Stomach (tissue), 9 donors: ENCODE results near the gene CCDC28B. TPM values are rescaled to one million over a fixed set of nuclear protein-coding genes. Genes with fewer than 3 reads are reported as not detected.
A peak's percentile ranks its signal among the peaks of the same experiment; 100 is the strongest.

Source experiments
- DNase-seq, 2 donors: peaks; one replicate each; pipeline versions ENCODE4 v3.0.0 to v3.0.0-alpha.2; 2013 to 2019
- H3K27ac ChIP-seq, 5 donors: fragments of 200-600 bp in 4 of 5; sonication (generic) in 4 of 5; one replicate each; pipeline ENCODE4 v1.5.1; 2013 to 2019; ENCODE audit warnings: mild to moderate bottlenecking in 1 of 5, moderate library complexity in 1 of 5
- H3K27me3 ChIP-seq, 3 donors: fragments of 200-600 bp; sonication (generic); one replicate each; pipeline ENCODE4 v1.5.1; 2017 to 2019; ENCODE audit warnings: mixed run types in 1 of 3
- H3K36me3 ChIP-seq, 4 donors: fragments of 200-600 bp; sonication (generic); 1 replicate in 3 of 4; 2 replicates in 1 of 4; pipeline ENCODE4 v1.5.1; 2016 to 2019
- H3K4me1 ChIP-seq, 4 donors: fragments of 200-600 bp; sonication (generic); one replicate each; pipeline ENCODE4 v1.5.1; 2016 to 2019
- H3K4me3 ChIP-seq, 4 donors: fragments of 200-600 bp; sonication (generic) in 3 of 4; one replicate each; pipeline ENCODE4 v1.5.1; 2016 to 2019; ENCODE audit warnings: mild to moderate bottlenecking in 1 of 4
- H3K9me3 ChIP-seq, 4 donors: fragments of 200-600 bp; sonication (generic); one replicate each; pipeline ENCODE4 v1.5.1; 2016 to 2019
- CTCF ChIP-seq, 7 experiments: fragments of 450-650 bp in 4 of 7; fragments of 200-600 bp in 3 of 7; sonication (generic) in 3 of 7; IDR thresholded peaks; one replicate each; pipeline ENCODE4 v1.5.1; 2016 to 2019; ENCODE audit warnings: antibody characterized with exemption in 7 of 7, control low read depth in 2 of 7, mild to moderate bottlenecking in 1 of 7
- EP300 ChIP-seq: sonication (generic); formaldehyde crosslinking; IDR thresholded peaks from one replicate; pipeline ENCODE4 v1.6.1; 2017; ENCODE audit warnings: antibody characterized with exemption
- POLR2A ChIP-seq, 4 donors: fragments of 450-650 bp; IDR thresholded peaks; one replicate each; pipeline ENCODE4 v1.6.1; 2016; ENCODE audit warnings: antibody characterized with exemption in 4 of 4, control low read depth in 2 of 4, mild to moderate bottlenecking in 1 of 4, moderate library complexity in 1 of 4
- POLR2AphosphoS5 ChIP-seq, 3 donors: sonication (generic); formaldehyde crosslinking; IDR thresholded peaks; one replicate each; pipeline ENCODE4 v1.6.1; 2016; ENCODE audit warnings: antibody characterized with exemption in 3 of 3
- WGBS, 5 donors: extraction: QIAGEN DNeasy Blood & Tissue Kit in 3 of 5; methylation state at CpG; one replicate each; pipeline versions ENCODE4 v1.1.5 to v1.1.7; 2013 to 2018; 5-methylcytosine and 5-hydroxymethylcytosine counted together
- intact Hi-C: fragments of 100-400 bp; cut with DNase I; formaldehyde crosslinking; loops from one replicate; pipeline ENCODE4 v1.15.1; 2023; ENCODE audit warnings: low total_unique reads
- polyA plus RNA-seq, 3 donors: library from polyadenylated mRNA; stranded (reverse); fragments of 200-250 nt; gene quantifications; one replicate each; pipeline ENCODE4 v1.2.3, GENCODE V29; 2013
- total RNA-seq, 5 donors: library from RNA; depleted of rRNA; stranded (reverse); fragments of >200 nt; gene quantifications; one replicate each; pipeline versions ENCODE4 v1.1.0 to v1.2.3, GENCODE V29; 2014 to 2016
- donor health status: healthy with polysubstance abuse.
- donor health status: Bipolar disorder and iron deficiency.
- donor health status: healthy.

Gene CCDC28B
- total and polyA plus RNA-seq, 8 donors, result 0.45 to 27.8 (median 9.7) TPM; not detected in 2

GRCh38 chr1:32247983-32248889, 47.8 kb downstream of the CCDC28B start:
- peak overlapping the region; percentile 15 to 78 (median 69) for H3K27ac ChIP-seq
- intact Hi-C loops, result no loop called here
- no peaks in the 10 kb centered on the region for H3K27me3 ChIP-seq
- peak; percentile 90 to 92 for DNase-seq
- peak overlapping the region in 3 of 4 donors; percentile 2 to 10 (median 10) for H3K4me3 ChIP-seq
- H3K9me3 ChIP-seq, result no peaks in the 10 kb centered on the region
- no peaks in the 10 kb centered on the region for H3K36me3 ChIP-seq
- peaks cover 12 to 43% (median 18%) of the 10 kb centered on the region in 4 donors for H3K4me1 ChIP-seq
- no peak for TF ChIP-seq EP300
- TF ChIP-seq POLR2AphosphoS5 (IDR thresholded peaks at IDR 0.05), result peak in 2 of 3 donors; percentile 24 to 49
- TF ChIP-seq CTCF (IDR thresholded peaks at IDR 0.05), result peak in 5 of 7 experiments; percentile 64 to 93 (median 88)
- no peak for TF ChIP-seq POLR2A (IDR thresholded peaks at IDR 0.05)
- 7 to 21% (median 9%) methylated on average over 7 to 31 of the region's 31 CpGs for WGBS, 5 donors

GRCh38 chr1:32249831-32250525, 49.6 kb downstream of the CCDC28B start:
- Histone ChIP-seq H3K27me3 (no peaks in the 10 kb centered on the region), H3K4me1 (peaks cover 12 to 43% (median 18%) of the 10 kb centered on the region in 4 donors), H3K36me3 (no peaks in the 10 kb centered on the region), H3K4me3 (no peak overlapping the region), H3K27ac (peak overlapping the region; percentile 2 to 85 (median 75)), H3K9me3 (no peaks in the 10 kb centered on the region)
- TF ChIP-seq CTCF (IDR thresholded peaks at IDR 0.05), result no peak
- TF ChIP-seq POLR2AphosphoS5 (IDR thresholded peaks at IDR 0.05), result no peak
- TF ChIP-seq POLR2A (IDR thresholded peaks at IDR 0.05), result no peak
- TF ChIP-seq EP300, result no peak
- WGBS, 5 donors, result 54 to 77% (median 64%) methylated on average over 9 of the region's 9 CpGs
- intact Hi-C loops, result no loop called here
- DNase-seq, result peak; percentile 52 to 84

- Histone ChIP-seq H3K4me1 (peaks cover 12 to 42% (median 18%) of the 10 kb centered on the region in 4 donors), H3K4me3 (peak within 1 kb of the TSS; percentile 19 to 31 (median 26)), H3K27me3 (no peaks in the 10 kb centered on the region), H3K27ac (peak within 1 kb of the TSS; percentile 50 to 85 (median 75)), H3K36me3 (no peaks in the 10 kb centered on the region), H3K9me3 (no peaks in the 10 kb centered on the region)
- TF ChIP-seq CTCF (IDR thresholded peaks at IDR 0.05), result no peak
- TF ChIP-seq POLR2A (IDR thresholded peaks at IDR 0.05), result peak in 1 of 4 donors; percentile 11
- TF ChIP-seq EP300, result no peak
- no peak for DNase-seq
- WGBS, 5 donors, result 73 to 88% (median 81%) methylated on average over 24 to 25 of the region's 25 CpGs
- intact Hi-C loops, result no loop called here
Measured at GRCh38 chr1:32250893-32251716, 50.7 kb downstream of the CCDC28B start, which contains the start of gene LCK. Gene LCK (plus strand): TSS chr1:32251265. CDS start chr1:32274330, 23,065 bp downstream.

Other genes starting within 250 kb of the CCDC28B start
- gene KHDRBS1, start 186.7 kb upstream of the CCDC28B start, total RNA-seq, result 10 to 100 TPM; 21.4 to 99.9 (median 76.9) TPM
- 10 to 100 TPM; 50.3 to 64.5 (median 53.6) TPM for gene KHDRBS1, start 186.7 kb upstream of the CCDC28B start, polyA plus RNA-seq
- 1 to 10 TPM in 4 of 5 donors, not detected in 1; 2.2 to 6.2 (median 3.4) TPM for gene TMEM39B, start 127.7 kb upstream of the CCDC28B start, total RNA-seq
- gene TMEM39B, start 127.7 kb upstream of the CCDC28B start, polyA plus RNA-seq, result 1 to 10 TPM; 4.7 to 9.7 (median 6.4) TPM
- 10 to 100 TPM; 14.6 to 38.0 (median 32.6) TPM for gene KPNA6, start 92.5 kb upstream of the CCDC28B start, total RNA-seq
- 10 to 100 TPM in 1 of 3 donors, 1 to 10 TPM in 2; 7.6 to 11.3 (median 8.5) TPM for gene KPNA6, start 92.5 kb upstream of the CCDC28B start, polyA plus RNA-seq
- gene TXLNA, start 20.9 kb upstream of the CCDC28B start, total RNA-seq, result 10 to 100 TPM; 20.6 to 48.1 (median 28.0) TPM
- gene TXLNA, start 20.9 kb upstream of the CCDC28B start, polyA plus RNA-seq, result 10 to 100 TPM in 2 of 3 donors, 1 to 10 TPM in 1; 9.8 to 18.4 (median 12.1) TPM
- gene IQCC, start 5.1 kb downstream of the CCDC28B start, total RNA-seq, result 1 to 10 TPM in 4 of 5 donors, not detected in 1; 2.3 to 5.5 (median 2.9) TPM
- 1 to 10 TPM; 1.3 to 2.1 (median 1.7) TPM for gene IQCC, start 5.1 kb downstream of the CCDC28B start, polyA plus RNA-seq
- gene DCDC2B, start 8.5 kb downstream of the CCDC28B start, total RNA-seq, result not detected
- not detected for gene DCDC2B, start 8.5 kb downstream of the CCDC28B start, polyA plus RNA-seq
- 100 to 1,000 TPM in 1 of 5 donors, 10 to 100 TPM in 4; 19.1 to 169 (median 27.1) TPM for gene TMEM234, start 21.8 kb downstream of the CCDC28B start, total RNA-seq
- gene TMEM234, start 21.8 kb downstream of the CCDC28B start, polyA plus RNA-seq, result 10 to 100 TPM; 11.6 to 14.3 (median 13.4) TPM
- gene EIF3I, start 21.8 kb downstream of the CCDC28B start, total RNA-seq, result 100 to 1,000 TPM in 2 of 5 donors, 10 to 100 TPM in 3; 21.1 to 444 (median 90.1) TPM
- 100 to 1,000 TPM; 180 to 245 (median 198) TPM for gene EIF3I, start 21.8 kb downstream of the CCDC28B start, polyA plus RNA-seq
- 10 to 100 TPM in 1 of 5 donors, 1 to 10 TPM in 1, not detected in 3; 1.6 to 36.8 TPM for gene FAM167B, start 46.6 kb downstream of the CCDC28B start, total RNA-seq
- 1 to 10 TPM; 3.6 to 7.1 (median 4.7) TPM for gene FAM167B, start 46.6 kb downstream of the CCDC28B start, polyA plus RNA-seq
- 1 to 10 TPM in 4 of 5 donors, under 1 TPM in 1; 0.58 to 6.4 (median 2.0) TPM for gene LCK, start 50.7 kb downstream of the CCDC28B start, total RNA-seq
- gene LCK, start 50.7 kb downstream of the CCDC28B start, polyA plus RNA-seq, result 1 to 10 TPM; 1.5 to 4.1 (median 2.3) TPM
- 100 to 1,000 TPM in 1 of 5 donors, 10 to 100 TPM in 4; 62.0 to 143 (median 77.0) TPM for gene HDAC1, start 91.5 kb downstream of the CCDC28B start, total RNA-seq
- gene HDAC1, start 91.5 kb downstream of the CCDC28B start, polyA plus RNA-seq, result 100 to 1,000 TPM in 1 of 3 donors, 10 to 100 TPM in 2; 50.7 to 113 (median 57.1) TPM
- gene MARCKSL1, start 135.6 kb downstream of the CCDC28B start, total RNA-seq, result 10 to 100 TPM in 4 of 5 donors, 1 to 10 TPM in 1; 7.6 to 99.4 (median 22.9) TPM
- 100 to 1,000 TPM in 1 of 3 donors, 10 to 100 TPM in 2; 46.4 to 100 (median 95.3) TPM for gene MARCKSL1, start 135.6 kb downstream of the CCDC28B start, polyA plus RNA-seq
- gene FAM229A, start 161.9 kb downstream of the CCDC28B start, total RNA-seq, result 10 to 100 TPM in 2 of 5 donors, 1 to 10 TPM in 3; 2.2 to 21.6 (median 8.8) TPM
- 10 to 100 TPM in 1 of 3 donors, 1 to 10 TPM in 2; 7.8 to 10.3 (median 8.7) TPM for gene FAM229A, start 161.9 kb downstream of the CCDC28B start, polyA plus RNA-seq
- under 1 TPM in 1 of 5 donors, not detected in 4; 0.92 TPM for gene TSSK3, start 161.9 kb downstream of the CCDC28B start, total RNA-seq
- gene TSSK3, start 161.9 kb downstream of the CCDC28B start, polyA plus RNA-seq, result under 1 TPM in 1 of 3 donors, not detected in 2; 0.43 TPM
- 100 to 1,000 TPM in 1 of 5 donors, 10 to 100 TPM in 4; 35.9 to 126 (median 57.6) TPM for gene BSDC1, start 193.8 kb downstream of the CCDC28B start, total RNA-seq
- gene BSDC1, start 193.8 kb downstream of the CCDC28B start, polyA plus RNA-seq, result 10 to 100 TPM; 23.8 to 39.0 (median 36.8) TPM